SJSA1 (cell line): ENCODE results near the gene FAM228B. TPM values are rescaled to one million over a fixed set of nuclear protein-coding genes. Genes with fewer than 3 reads are reported as not detected.
A peak's percentile ranks its signal among the peaks of the same experiment; 100 is the strongest.

ENCODE experiments used
- DNase-seq, 2 experiments: peaks; one replicate each; pipeline ENCODE4 v3.0.0-alpha.2; 2015 to 2020; ENCODE audit warnings: low spot score in 2 of 2, low read depth in 1 of 2
- H3K27ac ChIP-seq: fragments of 250-450 bp; sonication (Bioruptor Pico); 2 replicates; pipeline ENCODE4 v1.5.1; 2020; ENCODE audit warnings: mild to moderate bottlenecking, moderate library complexity
- H3K27me3 ChIP-seq: fragments of 250-450 bp; sonication (Bioruptor Pico); replicated peaks from 2 replicates; pipeline ENCODE4 v1.5.1; 2020; ENCODE audit warnings: mild to moderate bottlenecking, moderate library complexity
- H3K36me3 ChIP-seq: fragments of 250-450 bp; sonication (Bioruptor Pico); 2 replicates; pipeline ENCODE4 v1.5.1; 2020; ENCODE audit warnings: mild to moderate bottlenecking
- H3K4me1 ChIP-seq: fragments of 250-450 bp; sonication (Bioruptor Pico); replicated peaks from 2 replicates; pipeline ENCODE4 v1.6.1; 2021; ENCODE audit warnings: mild to moderate bottlenecking
- H3K4me3 ChIP-seq: fragments of 250-450 bp; sonication (Bioruptor Pico); 2 replicates; pipeline ENCODE4 v1.5.1; 2020; ENCODE audit warnings: mild to moderate bottlenecking
- H3K9me3 ChIP-seq: fragments of 250-450 bp; sonication (Bioruptor Pico); replicated peaks from 2 replicates; pipeline ENCODE4 v1.5.1; 2020; ENCODE audit warnings: mild to moderate bottlenecking
- total RNA-seq: library from RNA; depleted of rRNA; stranded (reverse); fragments of >200 nt; shearing (Covaris generic); gene quantifications from 2 replicates; pipeline ENCODE4 v1.2.3, GENCODE V29; 2014

Gene FAM228B
- total RNA-seq, 1 experiment from 2014 or later = 5.1 TPM

DNA sequence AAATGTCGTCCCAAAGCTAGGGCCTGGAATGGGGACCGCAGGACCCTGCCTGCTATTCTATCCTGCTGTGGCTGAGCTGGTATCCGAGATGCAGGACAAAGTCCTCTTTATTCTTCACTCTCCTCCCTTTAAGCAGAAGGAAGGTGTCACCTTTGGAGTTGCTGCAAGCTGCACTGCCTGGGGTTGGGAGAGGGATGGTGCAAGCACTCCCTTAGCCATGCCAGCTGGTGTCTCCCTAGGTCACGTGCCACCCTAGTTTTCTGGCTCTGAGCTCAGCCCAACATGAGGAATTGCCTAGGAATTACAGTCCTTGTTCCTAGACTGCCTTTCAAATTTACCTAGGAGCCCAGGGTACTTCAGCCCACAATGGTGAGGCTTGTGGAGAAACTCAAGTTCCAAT, 30.2 kb downstream of the FAM228B start:
- Histone ChIP-seq H3K4me3 (no peak overlapping the region), H3K4me1 (no peaks in the 10 kb centered on the region)

DNA sequence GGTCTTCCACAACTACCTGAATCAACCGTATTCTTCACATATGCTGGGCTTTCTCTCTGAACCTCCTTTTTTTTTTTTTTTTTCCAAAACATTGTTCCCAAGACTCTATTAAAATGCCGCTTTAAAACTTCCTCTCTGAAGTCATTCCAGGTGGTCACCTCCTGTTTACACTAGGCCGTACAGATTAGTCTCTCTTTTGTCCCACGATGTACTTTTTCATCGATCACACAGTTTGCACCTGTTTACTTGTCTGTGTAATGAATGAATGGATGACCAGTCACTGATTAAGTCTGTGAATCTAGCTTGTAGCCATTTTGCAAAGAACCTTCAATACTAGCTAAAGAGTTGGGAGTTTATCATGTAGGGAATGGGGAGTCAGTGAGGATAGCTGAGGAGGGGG, 34.9 kb downstream of the FAM228B start:
- Histone ChIP-seq H3K9me3 (no peaks in the 10 kb centered on the region), H3K27me3 (no peaks in the 10 kb centered on the region), H3K36me3 (no peaks in the 10 kb centered on the region), H3K4me3 (no peak overlapping the region), H3K27ac (no peak overlapping the region), H3K4me1 (no peaks in the 10 kb centered on the region)
- DNase-seq = no peak

More for the DNA sequence above, 30.2 kb downstream of the FAM228B start:
- H3K9me3 ChIP-seq = no peaks in the 10 kb centered on the region
- DNase-seq = no peak
- H3K36me3 ChIP-seq = peaks cover 7% of the 10 kb centered on the region; the same call in 1 of the 2 replicates
- no peak overlapping the region for H3K27ac ChIP-seq
- no peaks in the 10 kb centered on the region for H3K27me3 ChIP-seq

DNA sequence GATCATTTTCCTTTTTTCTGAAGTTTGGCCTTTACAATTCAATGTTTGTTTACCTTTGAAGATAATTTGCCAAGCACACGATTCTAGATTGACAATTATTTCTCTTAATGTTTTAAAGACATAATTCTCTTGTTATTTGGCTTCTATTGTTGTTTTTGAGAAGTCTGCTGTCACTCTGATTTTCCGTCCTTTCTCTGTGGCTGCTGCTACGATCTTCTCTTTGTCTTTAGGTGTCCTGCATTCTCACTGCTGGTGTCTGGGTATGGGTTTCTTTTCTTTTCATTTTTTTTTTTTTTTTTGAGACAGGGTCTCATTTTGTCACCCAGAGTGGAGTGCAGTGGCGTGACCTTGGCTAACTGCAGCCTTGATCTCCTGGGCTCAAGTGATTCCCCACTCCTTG, 36.4 kb downstream of the FAM228B start:
- H3K9me3 ChIP-seq = no peaks in the 10 kb centered on the region
- no peaks in the 10 kb centered on the region for H3K36me3 ChIP-seq
- no peaks in the 10 kb centered on the region for H3K4me1 ChIP-seq
- H3K27me3 ChIP-seq = no peaks in the 10 kb centered on the region
- no peak overlapping the region for H3K27ac ChIP-seq
- no peak for DNase-seq
- H3K4me3 ChIP-seq = no peak overlapping the region

DNA sequence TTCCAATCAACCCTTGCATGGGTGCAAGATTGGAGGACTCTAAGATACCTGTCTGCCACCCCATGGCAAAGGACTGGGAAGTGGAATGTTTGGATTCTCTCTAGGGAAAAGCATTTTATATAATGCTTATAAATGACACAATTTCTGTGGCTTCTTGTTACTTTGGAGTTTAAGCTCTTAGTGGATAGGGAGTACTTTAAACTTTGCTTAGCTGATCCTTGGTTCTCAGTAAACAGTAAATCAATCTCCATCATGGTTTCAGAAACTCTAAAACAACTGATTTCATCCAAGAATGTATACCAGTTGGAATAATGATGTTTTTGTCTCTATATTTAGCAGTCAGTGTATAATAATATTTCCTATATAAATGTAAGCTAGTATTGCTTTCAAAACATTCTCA, 37.5 kb downstream of the FAM228B start:
- no peaks in the 10 kb centered on the region for H3K27me3 ChIP-seq

DNA sequence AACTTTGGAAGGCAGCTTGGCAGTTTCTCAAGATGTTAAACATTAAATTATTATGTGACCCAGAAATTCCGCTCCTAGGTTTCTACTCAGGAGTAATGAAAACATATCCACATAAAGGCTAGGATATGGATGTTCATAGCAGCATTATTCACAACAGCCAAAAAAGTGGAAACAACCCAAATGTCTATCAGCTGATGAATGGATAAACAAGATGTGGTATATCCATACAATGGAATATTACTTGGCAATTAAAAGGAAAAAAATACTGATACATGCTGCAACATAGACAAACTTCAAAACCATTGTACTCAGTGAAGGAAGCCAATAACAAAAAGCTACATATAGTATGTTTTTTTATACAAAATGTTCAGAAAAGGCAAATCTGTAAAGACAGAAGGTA, 39.2 kb downstream of the FAM228B start:
- Histone ChIP-seq H3K4me1 (no peaks in the 10 kb centered on the region), H3K27ac (no peak overlapping the region), H3K9me3 (no peaks in the 10 kb centered on the region), H3K27me3 (no peaks in the 10 kb centered on the region), H3K36me3 (no peaks in the 10 kb centered on the region), H3K4me3 (no peak overlapping the region)
- no peak for DNase-seq

More for the DNA sequence above, 37.5 kb downstream of the FAM228B start:
- no peak overlapping the region for H3K4me3 ChIP-seq
- no peak for DNase-seq
- no peaks in the 10 kb centered on the region for H3K9me3 ChIP-seq
- no peak overlapping the region for H3K27ac ChIP-seq
- no peaks in the 10 kb centered on the region for H3K4me1 ChIP-seq
- H3K36me3 ChIP-seq = no peaks in the 10 kb centered on the region

DNA sequence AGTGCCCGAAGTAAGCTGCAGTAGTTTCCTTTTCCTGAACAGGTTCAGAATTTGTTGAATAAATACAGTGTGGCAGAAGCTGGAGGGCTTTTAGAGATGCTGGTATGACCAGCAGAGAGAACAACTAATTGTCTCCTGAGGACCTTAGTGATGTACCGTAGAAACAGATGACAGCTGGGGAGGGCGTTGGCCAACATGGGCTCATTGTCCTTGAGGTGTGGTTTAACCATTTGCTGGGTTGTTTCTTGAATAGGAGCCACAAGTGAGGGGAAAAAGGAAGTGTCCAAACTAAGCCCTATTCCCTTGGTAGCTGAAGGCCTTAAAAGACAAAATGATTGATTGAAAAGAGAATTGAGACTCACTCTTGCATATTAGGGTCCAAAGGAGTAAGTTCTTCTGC, 39.9 kb downstream of the FAM228B start:
- DNase-seq = no peak
- Histone ChIP-seq H3K9me3 (no peaks in the 10 kb centered on the region), H3K27ac (no peak overlapping the region), H3K27me3 (no peaks in the 10 kb centered on the region), H3K36me3 (no peaks in the 10 kb centered on the region), H3K4me1 (no peaks in the 10 kb centered on the region), H3K4me3 (no peak overlapping the region)

DNA sequence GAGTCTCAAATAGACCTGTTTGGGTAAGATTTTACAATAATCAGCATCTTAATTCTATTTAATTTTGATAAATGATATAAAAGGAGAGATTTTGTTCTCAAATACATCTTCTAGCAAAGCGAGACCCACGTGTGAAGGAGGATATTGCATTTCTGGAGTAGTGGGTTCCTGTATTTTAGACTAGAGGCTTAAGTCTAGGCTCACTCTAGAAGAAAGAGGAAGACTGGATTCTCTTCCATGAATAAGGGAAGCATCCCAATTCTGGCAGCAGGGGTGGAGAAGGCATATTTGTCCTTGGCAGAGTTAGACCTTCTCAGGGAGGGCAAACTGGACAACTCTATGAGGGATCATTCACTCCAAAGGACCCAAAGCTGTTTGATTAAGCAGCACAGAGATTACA, 40.3 kb downstream of the FAM228B start:
- H3K9me3 ChIP-seq = no peaks in the 10 kb centered on the region
- DNase-seq = no peak
- no peaks in the 10 kb centered on the region for H3K36me3 ChIP-seq

DNA sequence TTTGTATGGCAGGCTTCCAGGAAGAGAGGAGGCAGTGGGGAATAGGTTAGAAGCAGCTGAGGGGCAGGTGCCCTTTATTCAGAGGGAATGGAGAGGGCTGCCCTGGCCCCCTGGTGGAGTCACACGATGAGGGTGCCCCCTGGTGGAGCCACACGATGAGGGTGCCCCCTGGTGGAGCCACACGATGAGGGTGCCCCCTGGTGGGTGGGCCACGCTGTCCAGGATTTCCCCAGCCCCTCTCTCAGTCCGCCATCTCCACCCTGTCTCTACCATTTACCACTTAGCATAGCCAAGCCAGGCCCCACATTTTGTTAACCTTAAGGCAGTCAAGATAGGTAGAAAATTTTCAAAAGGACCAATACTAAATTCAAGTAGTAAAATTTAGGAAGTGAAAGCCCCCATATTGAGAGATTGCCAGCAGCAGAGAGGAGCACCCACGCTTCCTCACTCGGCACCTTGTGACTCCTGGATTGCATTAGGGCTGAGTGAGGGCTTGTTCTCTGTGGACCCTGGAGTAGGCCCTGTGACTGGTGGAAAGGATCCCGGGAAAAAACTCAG, 41.2 kb downstream of the FAM228B start:
- DNase-seq = peak; percentile 34 to 67

More for the DNA sequence above, 40.3 kb downstream of the FAM228B start:
- Histone ChIP-seq H3K27me3 (no peaks in the 10 kb centered on the region), H3K4me3 (no peak overlapping the region), H3K27ac (no peak overlapping the region), H3K4me1 (no peaks in the 10 kb centered on the region)

DNA sequence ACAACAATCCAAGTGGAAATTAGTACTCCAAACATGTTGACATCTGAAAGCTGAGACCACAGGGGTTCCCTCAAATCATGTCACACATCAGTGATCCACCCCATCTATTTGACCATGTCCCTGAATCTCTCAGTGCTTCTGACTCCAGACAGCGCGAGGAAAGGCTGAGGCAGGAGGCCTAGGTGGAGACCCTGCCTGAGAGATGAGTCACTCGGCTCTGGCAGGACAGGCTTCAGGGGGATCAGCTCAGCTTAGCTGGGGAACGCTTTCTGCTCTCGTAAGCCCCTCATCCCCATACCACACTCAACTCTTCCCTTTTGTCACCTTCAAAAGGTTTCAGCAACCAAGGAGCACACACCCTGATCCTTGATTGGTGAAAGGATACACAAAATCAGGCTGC, 45.8 kb downstream of the FAM228B start:
- Histone ChIP-seq H3K4me1 (no peaks in the 10 kb centered on the region), H3K27me3 (no peaks in the 10 kb centered on the region), H3K4me3 (no peak overlapping the region), H3K36me3 (no peaks in the 10 kb centered on the region), H3K27ac (no peak overlapping the region), H3K9me3 (no peaks in the 10 kb centered on the region)
- no peak for DNase-seq

More for the DNA sequence above, 41.2 kb downstream of the FAM228B start:
- no peak overlapping the region for H3K27ac ChIP-seq
- no peaks in the 10 kb centered on the region for H3K4me1 ChIP-seq
- no peaks in the 10 kb centered on the region for H3K36me3 ChIP-seq
- H3K9me3 ChIP-seq = no peaks in the 10 kb centered on the region
- no peaks in the 10 kb centered on the region for H3K27me3 ChIP-seq
- no peak overlapping the region for H3K4me3 ChIP-seq

DNA sequence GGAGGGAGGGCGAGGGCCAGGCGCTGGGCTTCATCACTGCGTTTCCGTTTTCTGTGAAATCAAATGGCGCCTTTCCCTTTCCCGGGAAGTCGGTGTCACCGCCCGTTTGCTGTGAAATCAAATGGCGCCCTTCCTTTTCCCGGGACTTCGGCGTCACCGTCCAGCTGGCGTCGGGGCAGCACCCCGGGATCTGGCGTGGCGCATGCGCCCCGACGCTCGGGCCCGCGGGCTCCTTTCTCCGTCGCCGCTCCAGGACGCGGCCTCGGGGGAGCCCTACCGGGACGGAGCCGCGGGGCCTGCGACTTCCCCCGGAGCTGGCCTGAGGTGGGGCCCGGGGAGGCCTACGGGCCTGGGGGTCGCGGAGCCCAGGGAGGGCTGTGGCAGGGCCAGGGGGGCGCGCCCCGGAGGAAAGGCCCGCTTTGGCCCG, 51.6 kb downstream of the FAM228B start, which contains the start of gene FAM228A:
Gene FAM228A (plus strand): TSS at position 203 of the 427 bp plus-strand sequence. CDS start 428 bp downstream, outside the sequence.
- DNase-seq = no peak
- H3K4me1 ChIP-seq = no peaks in the 10 kb centered on the region
- H3K9me3 ChIP-seq = no peaks in the 10 kb centered on the region
- H3K36me3 ChIP-seq = no peaks in the 10 kb centered on the region
- no peak within 1 kb of the TSS for H3K27ac ChIP-seq
- 0 out of 2 replicates have a peak, but pooled peaks cover 6% of the 10 kb centered on the region for H3K27me3 ChIP-seq
- H3K4me3 ChIP-seq = no peak within 1 kb of the TSS

DNA sequence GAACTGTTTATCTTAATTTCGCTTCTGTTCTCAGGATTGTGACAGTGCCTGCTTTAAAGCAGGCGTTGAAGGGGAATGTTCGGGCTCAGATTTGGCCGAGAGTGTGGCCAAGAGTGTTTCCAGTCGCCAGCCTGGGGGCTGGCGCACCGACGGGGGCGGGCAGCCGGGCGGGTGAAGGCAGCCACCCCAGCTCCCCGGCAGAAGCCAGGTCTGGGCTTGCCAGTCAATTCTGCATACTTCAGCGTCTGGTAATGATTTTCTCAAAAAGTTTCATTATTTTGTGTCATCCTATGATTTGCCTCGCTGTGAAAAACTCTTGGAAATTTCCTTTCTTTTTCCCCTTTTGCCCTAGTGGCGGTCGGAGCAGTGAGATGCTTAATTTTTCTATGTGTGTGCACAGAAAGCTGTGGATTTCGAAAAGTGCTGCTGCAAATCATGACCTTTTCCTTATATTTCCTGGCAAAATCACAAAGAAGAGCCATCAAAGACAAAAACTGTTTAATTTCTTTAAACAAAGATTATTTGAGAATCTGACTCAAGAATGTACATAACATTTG, 52.4 kb downstream of the FAM228B start:
- no peak for DNase-seq
- 0 out of 2 replicates have a peak, but pooled peaks cover 6% of the 10 kb centered on the region for H3K27me3 ChIP-seq
- H3K4me3 ChIP-seq = no peak overlapping the region
- H3K9me3 ChIP-seq = no peaks in the 10 kb centered on the region
- H3K36me3 ChIP-seq = no peaks in the 10 kb centered on the region
- no peaks in the 10 kb centered on the region for H3K4me1 ChIP-seq
- H3K27ac ChIP-seq = no peak overlapping the region

DNA sequence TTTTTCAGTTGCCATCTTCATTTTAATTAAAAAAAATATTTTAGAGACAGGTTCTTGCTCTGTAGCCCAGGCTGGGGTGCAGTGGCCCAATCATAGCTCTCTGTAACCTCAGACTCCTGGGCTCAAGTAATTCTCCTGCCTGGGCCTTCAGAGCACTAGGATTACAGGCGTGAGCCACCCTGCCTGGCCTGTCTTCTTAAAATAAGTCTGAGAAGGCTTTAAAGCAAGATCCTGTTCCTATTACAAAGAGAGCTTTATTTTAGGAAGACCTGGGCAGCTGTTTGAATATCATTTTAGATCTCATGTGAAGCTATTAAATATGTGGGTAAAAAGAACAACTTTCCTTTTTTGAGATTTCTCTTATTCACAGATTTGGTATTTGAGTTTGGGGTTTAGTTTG, 53.1 kb downstream of the FAM228B start:
- 0 out of 2 replicates have a peak, but pooled peaks cover 6% of the 10 kb centered on the region for H3K27me3 ChIP-seq
- H3K36me3 ChIP-seq = no peaks in the 10 kb centered on the region
- H3K4me1 ChIP-seq = no peaks in the 10 kb centered on the region
- no peak overlapping the region for H3K27ac ChIP-seq
- DNase-seq = no peak
- no peak overlapping the region for H3K4me3 ChIP-seq
- H3K9me3 ChIP-seq = no peaks in the 10 kb centered on the region

DNA sequence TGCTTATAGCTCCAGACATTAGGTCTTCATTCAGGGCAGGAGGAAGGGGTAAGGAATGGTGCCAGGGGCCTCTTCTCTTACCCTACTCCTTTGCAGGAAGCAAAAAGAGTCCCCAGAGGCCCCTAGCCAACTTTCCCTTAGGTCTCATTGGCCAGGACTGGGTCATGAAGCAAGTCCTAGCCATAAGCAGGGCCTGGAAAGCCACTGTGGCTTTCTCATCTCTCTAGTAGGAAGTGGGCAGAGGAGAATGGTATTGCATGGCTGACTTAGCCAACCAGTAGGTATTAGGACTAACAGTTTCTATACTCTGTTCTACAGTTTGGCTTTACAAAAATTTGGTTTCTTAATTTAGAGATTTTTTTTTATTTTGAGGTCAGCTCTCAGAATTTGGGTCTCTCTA, 56.4 kb downstream of the FAM228B start:
- DNase-seq = no peak
- Histone ChIP-seq H3K27ac (no peak overlapping the region), H3K4me1 (no peaks in the 10 kb centered on the region)

DNA sequence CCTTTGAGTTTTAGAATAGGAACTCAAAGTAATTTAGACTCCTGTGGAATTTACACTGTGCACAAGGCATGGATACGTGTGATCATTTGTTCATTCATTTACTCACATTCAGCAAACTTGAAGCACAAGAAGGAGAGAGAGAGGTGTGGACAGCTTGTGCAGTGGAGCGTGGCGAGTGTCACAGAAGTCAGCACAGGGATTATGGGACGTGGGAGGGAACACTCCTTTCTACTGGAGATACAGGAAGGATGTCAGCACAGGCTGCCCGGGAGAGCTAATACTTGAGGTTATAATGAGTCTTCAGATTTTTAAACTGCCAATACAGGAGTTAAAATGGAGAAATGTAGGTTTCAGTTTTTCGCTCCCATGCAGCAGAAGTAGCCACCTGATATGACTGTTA, 58.6 kb downstream of the FAM228B start:
- Histone ChIP-seq H3K27ac (no peak overlapping the region), H3K9me3 (no peaks in the 10 kb centered on the region), H3K4me1 (no peaks in the 10 kb centered on the region), H3K4me3 (no peak overlapping the region), H3K27me3 (0 out of 2 replicates have a peak, but pooled peaks cover 6% of the 10 kb centered on the region), H3K36me3 (no peaks in the 10 kb centered on the region)
- no peak for DNase-seq

More for the DNA sequence above, 56.4 kb downstream of the FAM228B start:
- H3K9me3 ChIP-seq = no peaks in the 10 kb centered on the region
- no peaks in the 10 kb centered on the region for H3K36me3 ChIP-seq
- H3K27me3 ChIP-seq = 0 out of 2 replicates have a peak, but pooled peaks cover 6% of the 10 kb centered on the region
- H3K4me3 ChIP-seq = no peak overlapping the region
